ENCODE results near the gene PRSS57. TPM values are rescaled to one million over a fixed set of nuclear protein-coding genes. Genes with fewer than 3 reads are reported as not detected.

PRSS57 gene
- total RNA-seq, 1 donor from 2014 or later: not detected

DNA sequence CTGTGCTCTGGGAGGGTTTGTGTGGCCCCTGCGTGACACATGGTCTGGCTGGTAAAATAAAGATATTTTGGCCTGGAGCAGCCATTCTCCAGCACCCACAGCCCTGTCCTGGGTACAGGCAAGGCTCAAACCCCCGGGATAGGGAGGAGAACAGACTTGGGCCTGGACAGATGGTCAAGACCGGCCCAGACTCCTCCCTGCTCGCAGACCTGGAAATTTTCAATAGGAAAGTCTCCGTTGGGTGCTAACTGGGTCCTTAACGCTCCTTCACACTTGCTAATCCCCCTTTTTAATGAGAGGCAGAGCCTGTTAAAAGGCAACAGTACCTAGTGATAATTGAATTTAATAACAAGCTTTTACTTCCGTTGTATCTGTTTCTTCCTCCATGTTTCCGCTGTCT lies 16.0 kb upstream of the PRSS57 start:
- Histone ChIP-seq H3K27me3 (ENCODE audit: low read depth) (peaks cover 21% of the 10 kb centered on the region), H3K27ac (no peak overlapping the region), H3K4me3 (no peak overlapping the region), H3K36me3 (no peaks in the 10 kb centered on the region), H3K4me1 (peaks cover 14% of the 10 kb centered on the region), H3K9me3 (no peaks in the 10 kb centered on the region)
- TF ChIP-seq CTCF (IDR thresholded peaks at IDR 0.05): no peak
- no peak for ATAC-seq
- intact Hi-C loops (cut with DNase I): no loop called here
- DNase-seq: no peak

DNA sequence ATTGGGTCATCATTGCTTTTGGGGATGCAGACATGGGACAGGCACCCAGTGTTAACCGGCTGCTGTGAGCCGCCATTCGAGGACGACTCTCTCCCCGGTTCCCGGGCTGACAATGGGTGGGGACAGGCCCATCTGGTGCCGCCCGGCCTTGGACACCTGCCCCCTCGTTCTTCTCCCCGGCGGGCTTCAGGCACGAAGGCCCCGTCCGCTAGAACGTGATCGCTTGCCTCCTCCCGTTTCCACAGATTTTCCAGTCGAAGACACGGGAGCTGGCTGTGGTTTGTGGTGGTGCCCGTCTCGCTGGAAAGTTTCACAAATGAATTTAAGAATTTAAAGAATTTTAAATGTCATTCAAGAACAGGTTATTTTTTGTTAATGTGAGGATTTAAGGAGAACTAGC lies 15.5 kb upstream of the PRSS57 start:
- peaks cover 21% of the 10 kb centered on the region for H3K27me3 ChIP-seq (ENCODE audit: low read depth)
- no peaks in the 10 kb centered on the region for H3K36me3 ChIP-seq
- H3K9me3 ChIP-seq: no peaks in the 10 kb centered on the region
- TF ChIP-seq CTCF (IDR thresholded peaks at IDR 0.05): no peak
- H3K4me3 ChIP-seq: peak overlapping the region; percentile 62
- peak overlapping the region; percentile 71 for H3K27ac ChIP-seq
- intact Hi-C loops (cut with DNase I): no loop called here
- DNase-seq (no peak), ATAC-seq (no peak)
- H3K4me1 ChIP-seq: peaks cover 14% of the 10 kb centered on the region

DNA sequence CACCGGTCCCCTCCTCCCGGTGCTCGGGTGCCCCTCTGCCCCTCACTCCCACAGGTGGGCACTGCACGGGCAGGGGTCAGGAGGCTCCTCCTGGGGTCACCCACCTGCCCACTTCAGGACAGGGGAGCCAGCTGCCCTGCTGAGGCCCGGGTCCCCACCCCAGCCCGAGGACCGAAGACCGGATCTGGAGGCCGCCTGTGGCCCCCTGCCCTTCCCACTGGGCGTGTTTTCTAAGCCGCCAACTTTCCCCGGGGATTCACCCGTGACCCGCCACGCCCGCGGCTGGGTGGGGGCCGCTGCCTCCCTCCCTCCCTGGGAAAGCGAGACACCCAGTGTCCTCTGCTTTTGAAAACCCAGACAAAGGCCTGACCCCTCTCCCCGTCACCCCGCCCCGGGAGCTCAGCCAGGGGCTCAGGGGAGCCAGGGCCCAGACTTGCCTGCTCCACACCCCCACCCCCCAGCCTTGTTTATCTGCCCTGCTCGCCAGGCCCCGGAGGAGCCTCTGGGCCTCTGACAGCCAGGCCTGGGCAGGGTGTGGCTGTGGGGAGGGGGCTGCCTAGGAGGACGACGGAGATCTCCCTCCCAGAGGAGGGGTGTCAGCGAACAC lies 14.8 kb upstream of the PRSS57 start:
- H3K9me3 ChIP-seq: no peaks in the 10 kb centered on the region
- intact Hi-C loops (cut with DNase I): no loop called here

DNA sequence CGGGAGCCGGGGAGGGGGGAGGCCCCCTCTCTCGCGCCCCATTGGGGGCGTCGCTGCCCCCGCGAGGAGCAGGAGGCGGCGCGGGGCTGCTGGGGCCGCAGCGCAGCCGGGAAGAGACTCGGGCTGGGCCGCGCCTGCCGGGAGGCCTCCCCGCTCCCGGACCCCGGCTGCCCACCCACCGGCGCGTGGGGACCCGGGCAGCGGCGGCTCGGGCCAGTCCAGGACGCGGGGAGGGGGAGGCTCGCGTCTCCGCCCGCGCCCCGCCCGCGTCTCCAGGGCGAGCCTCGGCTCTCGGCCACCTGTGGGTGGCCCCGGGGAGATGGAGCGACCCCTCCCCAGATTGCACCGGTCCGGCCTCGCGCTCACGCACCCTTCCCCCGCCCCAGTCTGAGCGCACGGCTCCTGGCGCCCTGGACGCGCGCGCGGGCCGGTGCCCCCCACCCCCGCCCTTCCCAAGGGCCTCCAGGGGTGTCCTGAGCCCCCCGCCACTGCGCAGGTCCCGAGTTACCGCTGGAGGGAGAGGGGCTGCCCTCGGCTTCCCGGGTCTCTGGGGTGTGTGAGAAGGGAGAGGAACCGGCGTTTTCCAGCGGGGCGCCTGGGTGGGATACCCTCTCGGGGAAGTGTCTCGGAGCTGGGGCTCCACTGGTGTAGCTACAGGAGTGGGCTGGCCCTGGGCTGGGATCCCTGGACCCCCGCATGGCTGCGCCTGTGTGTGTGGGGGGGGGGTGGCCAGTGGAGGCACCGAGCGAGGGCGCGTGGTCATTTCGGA lies 14.1 kb upstream of the PRSS57 start:
- peak overlapping the region; percentile 62 for H3K4me3 ChIP-seq
- H3K36me3 ChIP-seq: no peaks in the 10 kb centered on the region
- intact Hi-C loops (cut with DNase I): no loop called here
- peak overlapping the region; percentile 71 for H3K27ac ChIP-seq
- no peak for TF ChIP-seq CTCF (IDR thresholded peaks at IDR 0.05)
- ATAC-seq (peak; percentile 14 to 29), DNase-seq (no peak)
- H3K27me3 ChIP-seq (ENCODE audit: low read depth): peaks cover 21% of the 10 kb centered on the region
- H3K9me3 ChIP-seq: no peaks in the 10 kb centered on the region
- peaks cover 17% of the 10 kb centered on the region for H3K4me1 ChIP-seq

More for the DNA sequence above, 14.8 kb upstream of the PRSS57 start:
- peak; percentile 8 to 31 for ATAC-seq
- Histone ChIP-seq H3K36me3 (no peaks in the 10 kb centered on the region), H3K27me3 (ENCODE audit: low read depth) (peaks cover 21% of the 10 kb centered on the region), H3K4me3 (peak overlapping the region; percentile 62), H3K27ac (peak overlapping the region; percentile 71), H3K4me1 (peaks cover 14% of the 10 kb centered on the region)
- no peak for TF ChIP-seq CTCF (IDR thresholded peaks at IDR 0.05)
- DNase-seq: no peak

- Histone ChIP-seq H3K4me1 (peaks cover 21% of the 10 kb centered on the region), H3K9me3 (no peaks in the 10 kb centered on the region), H3K4me3 (peak within 1 kb of the TSS; percentile 62), H3K27me3 (ENCODE audit: low read depth) (peaks cover 21% of the 10 kb centered on the region), H3K36me3 (no peaks in the 10 kb centered on the region), H3K27ac (peak within 1 kb of the TSS; percentile 74)
- no peak for TF ChIP-seq CTCF (IDR thresholded peaks at IDR 0.05)
- ATAC-seq (peak in 1 of 2 donors; percentile 5), DNase-seq (no peak)
- intact Hi-C loops (cut with DNase I): no loop called here
These were observed 13.2 kb upstream of the PRSS57 start, which contains the start of gene PALM for GRCh38 chr19:708154-709143. PALM (plus strand) TSS chr19:708935; CDS start chr19:709147, 212 bp downstream.
